HG03196 (cell line): ENCODE results near the gene MRPS31.
A peak's percentile ranks its signal among the peaks of the same experiment; 100 is the strongest.

ENCODE experiments used
- ATAC-seq: cut with Tn5 transposase; IDR thresholded peaks from one replicate; pipeline ENCODE4 v1.9.1; 2021; ENCODE audit not compliant: unreplicated experiment

Gene MRPS31

DNA sequence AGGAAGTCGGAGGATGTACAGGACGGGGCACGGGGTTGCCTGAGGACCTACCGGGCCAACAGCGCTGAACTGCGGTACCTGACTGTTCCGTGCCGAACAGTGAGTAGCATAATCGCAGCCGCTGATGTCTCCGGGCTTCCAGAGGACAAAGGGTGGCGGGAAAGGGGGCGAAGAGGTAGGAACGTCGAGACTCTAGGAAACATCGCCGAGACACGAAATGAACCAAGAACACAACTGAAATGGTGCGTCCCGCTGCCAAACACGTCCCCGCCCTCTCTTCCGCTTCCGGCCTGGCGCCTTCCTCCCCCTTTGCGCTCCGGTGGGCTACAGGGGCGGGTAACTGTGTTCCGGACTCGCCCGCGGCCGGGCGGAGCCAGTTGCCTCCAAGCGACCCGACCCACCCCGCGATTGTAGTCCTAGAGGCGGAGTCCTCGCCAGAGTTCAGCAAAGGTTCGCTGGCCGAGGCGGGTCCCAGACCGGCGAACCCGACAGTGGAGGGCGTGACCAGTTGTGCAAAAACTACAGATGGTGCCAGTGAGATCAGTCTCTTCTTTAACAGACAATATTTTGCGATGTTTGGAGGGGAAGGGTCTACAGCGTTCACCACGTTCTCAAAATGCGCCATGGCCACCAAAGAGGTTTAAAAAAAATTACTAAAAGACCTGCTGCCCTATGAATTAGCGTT is at the start of gene MRPS31:
TSS of gene MRPS31 (minus strand) at position 257 of the 685 bp plus-strand sequence. CDS start at position 203, 54 bp downstream.
- ATAC-seq, result peak; percentile 97

DNA sequence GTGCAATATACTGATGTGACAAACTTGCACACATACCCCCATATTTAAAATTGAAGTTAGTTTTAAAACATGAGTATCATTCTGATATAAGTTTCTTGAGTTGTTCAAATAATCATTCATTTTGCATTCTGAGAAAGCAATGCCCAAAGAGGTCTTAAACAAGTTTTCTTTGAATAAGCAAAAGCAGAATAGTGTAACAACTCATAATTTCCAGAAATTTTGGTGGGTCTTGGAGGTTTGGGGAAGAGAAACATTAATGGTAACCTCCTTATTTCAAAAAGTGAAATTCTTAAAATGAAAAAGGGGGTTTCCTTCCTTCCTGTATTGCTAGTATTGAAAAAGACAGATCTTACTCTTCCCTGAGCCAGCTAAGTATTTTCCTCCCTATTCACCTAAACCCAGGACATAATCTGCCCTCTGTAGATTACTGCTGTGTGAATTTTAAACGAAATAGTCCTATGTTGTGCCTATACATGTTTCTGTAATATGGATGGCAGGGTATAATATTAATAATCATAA is 48.9 kb upstream of the MRPS31 start:
- ATAC-seq, result no peak

DNA sequence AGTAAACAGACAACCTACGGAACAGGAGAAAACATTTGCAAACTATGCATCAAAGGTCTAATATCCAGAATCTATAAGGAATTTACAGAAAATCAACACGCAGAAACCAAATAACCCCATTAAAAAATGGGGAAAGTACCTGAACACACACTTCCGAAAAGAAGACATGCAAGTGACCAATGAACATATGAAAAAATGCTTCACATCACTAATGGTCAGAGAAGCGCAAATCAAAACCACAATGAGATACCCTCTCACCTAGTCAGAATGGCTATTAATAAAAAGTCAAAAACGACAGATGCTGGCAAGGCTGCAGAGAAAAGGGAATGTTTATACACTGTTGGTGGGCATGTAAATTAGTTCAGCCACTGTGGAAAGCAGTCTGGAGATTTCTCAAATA is 47.9 kb upstream of the MRPS31 start:
- no peak for ATAC-seq

DNA sequence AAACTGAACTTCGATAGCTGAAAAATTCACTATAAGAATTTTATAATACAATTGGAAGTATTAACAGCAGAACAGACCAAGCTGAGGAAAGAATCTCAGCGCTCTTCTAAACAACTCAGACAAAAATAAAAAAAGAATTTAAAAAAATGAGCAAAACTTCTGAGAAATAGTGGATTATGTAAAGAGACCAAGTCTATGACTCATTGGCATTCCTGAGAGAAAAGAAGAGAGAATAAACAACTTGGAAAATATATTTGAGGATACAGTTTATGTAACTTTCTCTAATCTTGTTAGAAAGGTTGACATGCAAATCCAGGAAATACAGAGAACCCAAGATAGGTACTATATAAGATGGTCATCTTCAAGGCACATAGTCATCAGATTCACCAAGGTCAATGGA is 43.8 kb upstream of the MRPS31 start:
- no peak for ATAC-seq

DNA sequence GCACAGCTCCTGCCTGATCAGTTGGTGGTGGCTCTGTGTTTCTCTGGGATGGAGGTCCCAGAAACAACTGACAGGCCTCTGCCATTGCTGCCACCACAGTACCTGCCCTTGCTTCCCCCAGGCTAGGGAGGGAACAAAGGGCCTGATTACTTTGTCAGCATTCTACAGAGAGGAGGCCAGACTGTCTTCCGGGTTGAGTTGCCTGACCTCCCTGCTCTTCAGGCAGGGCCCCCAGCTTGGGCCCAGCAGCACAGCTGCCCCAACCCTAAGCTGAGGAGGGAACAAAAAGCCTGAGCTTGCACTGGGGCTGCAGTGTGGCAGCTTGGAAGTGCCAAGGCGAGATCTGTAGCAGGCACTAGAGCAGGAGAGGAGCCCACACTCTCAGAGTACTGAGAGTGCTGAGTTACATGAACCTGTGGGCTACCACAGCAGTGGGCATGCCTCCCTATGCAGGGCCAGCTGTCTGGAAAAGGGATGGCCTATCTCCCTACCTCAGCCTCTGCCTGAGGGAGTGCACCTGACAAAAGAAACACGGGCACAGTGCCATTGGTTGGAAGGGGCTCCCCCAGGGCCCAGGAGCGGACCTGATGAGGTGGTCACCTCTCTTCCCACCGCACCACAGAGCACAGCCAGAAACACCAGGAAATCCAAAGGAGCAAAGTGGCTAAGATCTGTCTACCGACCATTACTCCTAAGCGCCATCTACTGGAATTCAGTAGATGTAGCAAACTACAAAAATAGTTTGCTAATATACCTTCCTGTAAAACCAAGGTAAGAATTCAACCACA is 42.9 kb upstream of the MRPS31 start:
- no peak for ATAC-seq

DNA sequence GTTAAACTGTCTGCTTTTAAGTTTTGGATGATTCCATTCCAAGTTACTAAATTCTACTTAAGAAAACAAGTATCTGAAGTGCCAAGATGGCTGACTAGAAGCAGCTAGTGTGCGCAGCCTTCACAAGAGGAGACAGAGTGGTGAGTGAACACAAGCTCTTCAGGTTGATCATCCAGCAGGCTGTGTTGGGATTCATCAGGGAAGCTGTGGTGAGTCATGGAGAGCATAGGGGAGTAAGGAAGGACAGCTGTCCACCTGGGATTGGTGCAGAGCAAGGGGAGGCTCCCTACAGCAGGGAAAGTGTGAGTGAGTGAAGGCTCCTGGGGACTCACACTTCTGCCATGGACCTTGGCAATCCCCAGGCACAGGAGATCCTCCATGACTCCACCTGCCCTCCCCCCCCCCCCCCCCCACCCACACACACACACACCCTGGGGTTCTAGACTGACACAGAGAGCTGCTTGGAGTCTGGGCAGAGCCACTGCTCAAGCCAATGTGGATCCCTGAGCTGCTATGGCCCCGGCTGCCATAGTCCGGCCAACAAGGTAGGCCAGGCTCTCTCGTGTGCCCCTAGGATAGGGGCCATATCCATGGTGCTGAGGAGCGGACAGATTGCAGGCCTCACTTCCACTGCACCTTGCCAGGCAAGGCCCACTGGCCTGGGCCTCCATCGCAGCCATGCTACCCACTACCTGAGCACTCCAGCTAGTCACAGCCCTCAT is 41.9 kb upstream of the MRPS31 start:
- no peak for ATAC-seq

DNA sequence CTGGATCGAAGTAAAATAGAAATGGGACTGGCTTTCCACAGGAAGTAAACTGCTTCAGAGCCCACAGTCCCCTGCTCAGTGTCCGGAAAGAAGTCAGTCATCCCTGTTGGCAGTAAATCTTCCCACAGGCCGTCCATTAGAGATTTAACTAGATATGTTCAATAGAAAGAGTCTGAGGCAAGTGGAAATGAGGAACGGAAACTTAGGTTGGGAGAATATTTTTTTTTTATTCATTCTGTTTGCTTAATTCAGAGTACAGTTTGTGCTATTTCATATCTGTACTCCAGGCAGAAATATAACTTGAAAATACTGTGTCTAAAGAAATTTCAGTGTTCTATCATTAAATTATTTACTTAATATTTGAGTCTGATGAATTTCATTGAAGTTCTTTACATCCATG is 41.1 kb upstream of the MRPS31 start:
- ATAC-seq, result no peak

DNA sequence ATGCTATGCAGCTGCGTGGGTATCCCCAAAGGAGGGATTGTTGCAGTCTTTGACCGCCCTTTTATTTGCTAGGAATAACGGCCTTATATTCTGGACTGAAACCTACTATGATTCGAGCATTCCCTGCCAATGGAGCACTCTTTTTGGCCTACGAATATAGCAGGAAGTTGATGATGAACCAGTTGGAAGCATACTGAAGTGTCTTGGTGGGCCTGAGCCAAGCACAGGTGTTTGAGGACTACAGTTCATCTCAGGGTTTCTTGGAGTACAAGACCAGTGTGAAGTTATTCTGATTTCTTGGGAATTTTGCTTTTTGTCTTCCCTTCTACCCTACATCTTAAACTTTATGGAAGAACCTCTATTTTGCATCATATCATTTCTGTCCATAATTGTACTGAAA is 38.5 kb upstream of the MRPS31 start:
- no peak for ATAC-seq

DNA sequence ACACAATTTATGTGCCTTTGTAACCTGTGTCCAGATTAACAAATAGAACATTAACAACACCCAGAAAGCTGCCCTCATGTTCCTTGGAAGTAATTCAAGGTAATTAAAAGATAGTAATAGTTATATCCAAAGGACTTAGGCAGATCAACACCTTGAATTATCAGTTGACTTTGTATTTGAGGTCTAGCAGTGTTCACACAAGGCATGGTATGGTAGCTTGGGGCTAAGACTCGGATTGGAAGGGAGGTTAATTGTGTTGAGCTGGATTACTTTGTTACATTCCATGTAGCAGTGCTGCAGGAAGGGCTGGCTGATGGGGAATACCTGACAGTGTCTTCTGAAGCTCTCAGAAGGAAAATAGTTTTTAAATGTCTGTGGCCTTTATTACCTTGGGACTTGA is 35.3 kb upstream of the MRPS31 start:
- ATAC-seq, result no peak

DNA sequence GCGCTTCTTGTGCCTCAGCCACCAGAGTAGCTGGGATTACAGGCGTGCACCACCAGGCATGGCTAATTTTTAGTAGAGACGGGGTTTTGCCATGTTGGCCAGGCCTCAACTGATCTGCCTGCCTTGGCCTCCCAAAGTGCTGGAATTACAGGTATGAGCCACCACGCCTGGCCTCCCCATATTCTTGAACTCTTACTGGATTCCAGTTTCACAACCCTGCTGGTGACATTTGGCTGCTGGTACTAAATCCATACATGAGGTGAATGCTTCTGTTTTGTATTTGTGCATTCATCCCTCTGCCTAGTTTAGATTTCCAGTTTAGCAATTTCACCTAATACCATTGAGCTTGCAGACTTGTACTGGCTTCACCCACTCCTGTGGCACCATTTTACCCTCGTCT is 32.3 kb upstream of the MRPS31 start:
- ATAC-seq, result no peak

DNA sequence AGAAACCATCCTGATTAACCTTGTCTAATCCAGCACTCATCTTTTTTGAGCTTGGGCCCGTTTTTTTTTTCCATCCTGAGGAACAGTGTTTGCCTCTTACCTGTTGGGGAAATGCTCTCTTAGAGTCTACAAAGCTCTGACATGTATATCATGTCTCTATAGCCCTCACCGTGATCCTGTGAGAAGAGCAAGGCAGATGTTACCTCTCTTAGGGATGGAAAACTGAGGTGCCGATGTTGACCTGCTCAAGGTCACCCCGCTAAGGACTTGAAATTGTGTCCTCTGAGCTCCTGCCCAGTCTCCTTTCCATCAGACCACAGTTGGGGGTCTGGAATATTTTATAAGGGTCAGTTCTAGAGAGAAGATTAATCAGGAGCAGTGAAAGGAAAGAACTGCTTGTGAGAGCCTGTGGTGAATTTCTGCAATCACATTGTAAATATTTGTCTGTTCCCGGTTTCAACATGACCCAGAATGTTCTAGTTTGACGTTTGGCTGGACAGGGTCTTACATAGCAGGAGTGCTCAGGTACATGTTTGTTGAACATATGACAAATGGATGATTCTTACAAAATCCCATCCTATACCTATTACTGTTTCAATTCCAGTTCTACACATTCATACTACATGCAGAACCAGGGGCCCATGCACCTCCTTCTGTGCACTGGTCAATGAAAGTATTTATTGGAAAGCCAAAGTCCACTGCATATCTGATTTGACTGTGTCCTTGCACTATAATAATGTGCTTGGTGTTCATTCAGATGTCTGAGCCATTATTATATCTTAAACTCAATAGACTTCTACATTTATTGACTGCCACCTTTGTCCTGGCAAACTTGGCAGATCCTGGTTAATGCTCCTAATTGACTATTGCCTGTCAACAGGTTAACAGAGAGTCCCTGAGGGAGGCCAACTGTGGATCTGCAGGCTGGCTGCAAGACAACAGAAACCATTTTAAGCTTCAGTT is 30.5 kb upstream of the MRPS31 start:
- no peak for ATAC-seq

DNA sequence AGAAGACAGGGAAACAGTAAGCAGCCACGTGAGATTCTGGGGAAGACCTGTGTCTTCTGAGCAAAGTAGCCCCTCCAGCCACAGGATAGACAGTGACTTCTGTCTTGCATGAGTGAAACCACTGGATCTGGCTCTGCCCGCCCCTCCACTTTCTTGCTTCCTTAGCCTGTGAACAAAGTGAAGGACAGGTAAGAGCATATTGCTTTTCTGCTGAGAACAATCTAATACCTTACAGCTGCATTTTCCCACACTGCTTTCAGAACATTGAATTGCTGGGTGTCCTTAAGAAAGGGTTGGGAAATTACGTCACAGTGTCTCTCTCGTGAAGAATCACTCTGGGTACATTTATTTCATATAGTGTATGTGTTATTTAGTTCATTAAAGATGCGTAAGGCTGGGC is 29.6 kb upstream of the MRPS31 start:
- ATAC-seq, result no peak

DNA sequence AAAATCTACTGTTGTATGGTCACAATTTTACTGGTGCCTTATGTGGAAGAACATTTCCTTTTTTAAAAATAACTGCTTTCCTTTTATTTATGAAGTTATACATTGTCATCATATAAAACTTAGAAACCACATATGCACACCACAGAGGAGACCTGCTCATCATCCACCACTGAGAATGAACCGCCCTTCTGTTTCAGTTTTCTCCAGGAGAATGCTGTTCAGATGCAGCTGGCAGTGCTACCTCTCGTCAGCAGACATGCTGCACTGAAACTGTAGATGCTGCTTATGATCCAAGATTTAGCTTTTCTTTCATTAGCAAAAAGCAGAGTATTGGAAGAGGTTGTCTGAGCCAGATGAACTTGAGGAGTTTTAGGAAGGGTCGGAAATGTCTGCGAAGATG is 28.5 kb upstream of the MRPS31 start:
- no peak for ATAC-seq

DNA sequence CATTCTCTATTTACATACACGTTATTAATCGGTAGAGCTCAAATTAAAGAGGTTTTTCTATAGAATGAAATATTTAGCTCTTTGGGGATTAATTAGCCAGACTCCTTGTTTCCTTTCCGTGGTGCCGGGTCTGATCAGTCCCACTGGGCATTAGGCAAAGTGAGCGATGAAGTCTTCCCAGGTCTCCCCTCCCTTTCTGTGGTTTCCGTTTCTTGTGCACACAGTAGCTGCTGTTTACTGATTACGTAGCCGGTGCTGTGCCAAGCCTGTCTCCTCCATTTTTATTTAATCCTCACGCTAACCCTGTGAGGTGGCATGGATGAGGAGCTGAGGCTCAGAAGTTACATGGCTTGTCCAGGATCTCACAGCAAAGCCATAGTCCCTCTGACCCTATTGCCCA is 27.4 kb upstream of the MRPS31 start:
- ATAC-seq, result no peak

DNA sequence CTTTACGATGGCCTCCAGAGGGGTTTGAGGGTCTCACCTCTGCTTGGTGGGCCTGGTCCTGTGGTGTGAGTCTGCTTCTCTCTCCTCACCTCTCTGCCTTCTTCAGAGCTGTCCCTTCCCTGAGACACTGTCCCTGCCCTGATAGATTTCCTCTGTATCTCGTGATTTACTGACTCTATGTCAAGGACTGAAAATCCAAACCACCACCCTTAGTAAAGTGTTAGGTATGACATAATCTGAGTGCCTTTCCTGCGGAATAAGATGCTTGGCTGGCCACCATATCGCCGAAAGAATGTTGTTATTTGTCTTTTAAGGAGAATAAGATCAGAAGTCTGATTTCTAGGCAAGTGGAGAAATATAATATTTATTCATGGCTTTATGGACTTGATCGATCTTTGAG is 25.7 kb upstream of the MRPS31 start:
- no peak for ATAC-seq

DNA sequence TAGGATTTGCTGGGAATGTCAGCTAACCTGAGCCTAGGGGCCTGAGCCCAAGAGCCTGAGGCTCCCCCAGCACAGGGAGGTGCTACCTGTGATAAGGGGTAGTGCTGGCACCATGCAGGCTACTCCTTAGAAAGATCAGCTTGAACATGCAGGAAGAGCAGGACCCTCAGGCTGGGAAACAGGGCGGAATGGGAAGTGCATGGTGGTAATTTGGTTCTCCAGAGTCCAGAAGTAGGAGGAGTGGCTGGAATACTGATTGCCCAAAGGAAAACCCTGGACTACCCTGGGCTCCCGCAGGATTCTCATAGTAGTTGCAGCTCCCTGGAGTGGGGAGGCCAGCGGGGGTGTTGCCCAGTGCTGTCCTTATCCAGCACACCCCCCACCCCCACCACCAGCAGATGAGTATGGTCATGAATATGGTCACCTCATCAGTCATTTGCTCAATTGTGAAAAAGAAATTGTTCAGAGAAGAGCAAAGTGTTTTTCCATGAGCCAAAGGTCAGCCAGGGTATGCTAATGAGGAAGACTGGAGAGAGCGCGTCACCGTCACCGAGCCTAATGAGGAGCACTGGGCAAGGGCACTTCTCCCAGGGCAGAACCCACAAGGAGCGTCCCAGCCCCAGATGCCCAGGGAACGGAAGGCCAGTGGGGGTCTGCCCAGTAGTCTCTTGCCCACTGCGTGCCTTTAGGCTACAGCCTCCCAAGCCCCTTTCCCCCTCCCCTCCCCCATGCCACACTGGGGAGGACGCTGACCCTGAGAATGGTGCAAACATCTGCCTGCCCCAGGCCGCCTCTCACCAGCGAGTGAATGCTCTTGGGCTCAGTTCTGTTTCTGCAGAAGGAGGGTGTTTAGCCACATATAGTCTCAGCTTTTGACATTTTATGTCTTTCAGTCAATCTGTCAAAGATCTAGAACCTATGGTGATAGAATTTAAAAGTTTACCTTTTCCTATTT is 23.7 kb upstream of the MRPS31 start:
- ATAC-seq, result no peak

DNA sequence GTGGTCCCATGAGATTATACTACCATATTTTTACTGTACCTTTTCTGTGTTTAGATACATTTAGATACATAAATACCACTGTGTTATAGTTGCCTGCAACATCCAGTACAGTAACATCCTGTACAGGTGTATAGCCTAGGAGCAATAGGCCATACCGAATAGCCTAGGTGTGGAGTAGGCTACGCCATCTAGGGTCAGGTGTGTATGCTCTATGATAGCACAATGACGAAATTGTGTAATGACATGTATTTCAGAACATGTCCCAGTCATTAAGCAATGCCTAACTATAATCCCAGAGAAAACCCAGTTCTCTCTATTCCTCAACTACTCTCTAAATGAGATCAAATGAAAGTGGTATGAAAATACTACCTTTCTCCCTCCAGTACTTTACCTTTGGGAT is 22.3 kb upstream of the MRPS31 start:
- ATAC-seq, result no peak

DNA sequence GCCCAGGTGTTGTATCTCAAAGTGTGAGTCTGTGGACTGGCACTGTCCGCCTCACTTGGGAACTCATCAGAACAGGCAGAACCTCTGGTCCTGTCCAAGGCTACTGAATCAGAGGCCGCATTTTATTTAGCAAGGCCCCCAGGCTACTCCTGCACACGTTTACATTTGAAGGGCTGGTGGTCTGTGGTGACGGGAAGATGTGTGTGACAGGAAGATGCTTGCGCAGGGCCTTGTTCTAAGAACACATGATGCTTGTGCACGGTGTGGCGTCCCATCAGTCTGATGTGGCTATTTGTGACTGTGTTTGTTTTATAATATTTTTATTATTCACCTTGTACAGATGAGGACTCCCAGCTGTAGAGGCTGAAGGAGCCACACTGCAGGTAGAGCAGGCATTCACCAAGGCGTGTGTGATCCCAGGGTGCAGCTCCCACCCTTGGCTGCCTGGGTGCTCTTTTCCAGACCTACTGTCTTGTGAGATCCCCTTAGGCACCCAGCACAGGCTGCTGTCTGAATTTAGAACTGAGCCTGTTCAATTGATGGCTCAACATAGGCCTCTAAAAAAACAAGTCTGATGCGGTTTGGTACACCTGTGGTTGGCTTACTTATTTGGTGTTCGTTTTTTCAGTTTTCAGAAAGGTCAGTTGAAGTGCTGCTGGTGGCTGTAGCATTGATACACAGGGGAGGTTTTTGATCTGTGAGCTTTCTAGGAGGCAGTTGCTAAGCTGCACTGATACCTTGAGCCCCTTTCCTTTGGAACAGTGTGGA is 21.5 kb upstream of the MRPS31 start:
- ATAC-seq, result no peak

DNA sequence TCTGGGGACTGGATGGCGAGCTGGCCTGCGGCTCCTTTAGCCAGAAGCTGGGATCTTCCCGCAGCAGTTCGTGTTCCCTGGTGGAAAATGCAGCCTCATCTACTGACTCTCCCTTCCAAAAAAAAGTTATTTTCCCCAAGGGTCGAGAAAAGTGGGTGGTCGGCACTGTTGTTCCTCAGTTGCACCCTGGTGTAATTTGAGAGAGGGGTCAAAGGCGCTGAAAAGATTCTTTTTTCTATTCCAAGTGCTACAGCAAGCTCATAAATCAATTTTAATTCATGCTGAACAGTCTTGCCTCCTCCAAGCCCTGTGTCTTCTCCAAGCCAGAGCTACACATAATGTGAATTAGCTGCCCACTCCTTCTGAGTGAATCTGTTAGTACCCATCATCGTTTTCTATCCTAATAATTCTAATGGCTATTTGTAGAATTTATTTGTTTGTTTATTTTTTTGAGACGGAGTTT is 19.2 kb upstream of the MRPS31 start:
- no peak for ATAC-seq
